Gastroesophageal sphincter (tissue), 3 donors: Measurements from ENCODE around the gene SPRYD3.

Source experiments
- EP300 ChIP-seq: sonication (generic); formaldehyde crosslinking; IDR thresholded peaks from one replicate; pipeline ENCODE4 v1.6.1; 2017; ENCODE audit warnings: antibody characterized with exemption, mild to moderate bottlenecking
- POLR2A ChIP-seq, 2 donors: fragments of 450-650 bp; IDR thresholded peaks; one replicate each; pipeline ENCODE4 v1.6.1; 2017; ENCODE audit warnings: antibody characterized with exemption in 2 of 2, mild to moderate bottlenecking in 2 of 2, moderate library complexity in 1 of 2
- POLR2AphosphoS5 ChIP-seq: sonication (generic); formaldehyde crosslinking; IDR thresholded peaks from one replicate; pipeline ENCODE4 v1.6.1; 2017; ENCODE audit warnings: antibody characterized with exemption
- TF ChIP-seq, protein P1 (sequence below), 4 experiments: fragments of 200-600 bp in 2 of 4; fragments of 450-650 bp in 2 of 4; sonication (generic) in 1 of 4; IDR thresholded peaks; one replicate each; pipeline ENCODE4 v1.5.1; 2017 to 2019; ENCODE audit warnings: antibody characterized with exemption in 4 of 4, mild to moderate bottlenecking in 2 of 4, moderate library complexity in 2 of 4

DNA sequence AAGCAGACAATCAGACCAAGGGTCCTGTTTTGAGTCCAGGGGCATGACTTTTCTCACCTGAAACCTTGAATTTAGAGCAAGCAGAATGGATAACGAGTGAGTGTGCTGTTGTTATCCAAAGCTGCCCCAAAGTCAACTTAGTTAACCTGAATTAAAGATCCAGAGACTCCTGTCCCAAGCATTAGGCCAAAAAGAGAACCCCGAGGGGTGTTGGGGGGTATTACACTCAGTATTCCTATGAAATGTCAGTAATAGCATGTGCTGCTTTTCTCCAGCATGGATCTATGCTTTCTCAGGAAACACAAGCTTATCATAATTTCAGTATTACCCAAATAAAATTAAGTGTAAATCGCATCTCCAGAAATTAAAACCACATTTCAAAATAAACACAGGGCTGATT, 53.9 kb downstream of the SPRYD3 start:
- TF ChIP-seq POLR2AphosphoS5 (no peak), POLR2A (IDR thresholded peaks at IDR 0.05) (no peak), EP300 (no peak)
- TF ChIP-seq, protein P1, sequence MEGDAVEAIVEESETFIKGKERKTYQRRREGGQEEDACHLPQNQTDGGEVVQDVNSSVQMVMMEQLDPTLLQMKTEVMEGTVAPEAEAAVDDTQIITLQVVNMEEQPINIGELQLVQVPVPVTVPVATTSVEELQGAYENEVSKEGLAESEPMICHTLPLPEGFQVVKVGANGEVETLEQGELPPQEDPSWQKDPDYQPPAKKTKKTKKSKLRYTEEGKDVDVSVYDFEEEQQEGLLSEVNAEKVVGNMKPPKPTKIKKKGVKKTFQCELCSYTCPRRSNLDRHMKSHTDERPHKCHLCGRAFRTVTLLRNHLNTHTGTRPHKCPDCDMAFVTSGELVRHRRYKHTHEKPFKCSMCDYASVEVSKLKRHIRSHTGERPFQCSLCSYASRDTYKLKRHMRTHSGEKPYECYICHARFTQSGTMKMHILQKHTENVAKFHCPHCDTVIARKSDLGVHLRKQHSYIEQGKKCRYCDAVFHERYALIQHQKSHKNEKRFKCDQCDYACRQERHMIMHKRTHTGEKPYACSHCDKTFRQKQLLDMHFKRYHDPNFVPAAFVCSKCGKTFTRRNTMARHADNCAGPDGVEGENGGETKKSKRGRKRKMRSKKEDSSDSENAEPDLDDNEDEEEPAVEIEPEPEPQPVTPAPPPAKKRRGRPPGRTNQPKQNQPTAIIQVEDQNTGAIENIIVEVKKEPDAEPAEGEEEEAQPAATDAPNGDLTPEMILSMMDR (IDR thresholded peaks at IDR 0.05), result peak in 1 of 4 experiments; percentile 5
